HepG2 (cell line): Measurements from ENCODE around the gene ANKRD60. TPM values are rescaled to one million over a fixed set of nuclear protein-coding genes. Genes with fewer than 3 reads are reported as not detected.
A peak's percentile ranks its signal among the peaks of the same experiment; 100 is the strongest.

ENCODE experiments used
- AGO2 ChIP-seq: fragments of 200-400 bp; formaldehyde crosslinking; optimal IDR thresholded peaks from 2 replicates; pipeline ENCODE3; 2017; ENCODE audit warnings: mild to moderate bottlenecking, low read depth, low read length, moderate library complexity
- CBX2 ChIP-seq, 2 experiments: fragments of 200-600 bp in 1 of 2; sonication (generic); formaldehyde crosslinking in 1 of 2; IDR thresholded peaks; 2 replicates each; pipeline versions ENCODE4 v1.7.0 to v1.8.1; 2018 to 2022; ENCODE audit warnings: low read depth in 2 of 2, low read length in 1 of 2, mild to moderate bottlenecking in 1 of 2, missing genetic modification reagents in 1 of 2
- ETV5 ChIP-seq: IDR thresholded peaks from 2 replicates; pipeline ENCODE4 v1.6.1; 2018; ENCODE audit warnings: missing biosample characterization, missing genetic modification reagents, inconsistent platforms, borderline replicate concordance
- FLYWCH1 ChIP-seq: sonication (generic); formaldehyde crosslinking; IDR thresholded peaks from 2 replicates; pipeline ENCODE4 v1.8.1; 2023; ENCODE audit warnings: mild to moderate bottlenecking, missing genetic modification reagents
- GFI1 ChIP-seq: sonication (generic); formaldehyde crosslinking; IDR thresholded peaks from 2 replicates; pipeline ENCODE4 v1.5.0; 2020; ENCODE audit warnings: missing genetic modification reagents, mild to moderate bottlenecking, borderline replicate concordance
- GZF1 ChIP-seq: sonication (generic); formaldehyde crosslinking; IDR thresholded peaks from 2 replicates; pipeline ENCODE4 v1.5.1; 2020; ENCODE audit warnings: mild to moderate bottlenecking, missing genetic modification reagents
- KDM3A ChIP-seq: IDR thresholded peaks from 2 replicates; pipeline ENCODE4 v1.6.1; 2018; ENCODE audit warnings: low read depth, missing compliant biosample characterization
- NR1H2 ChIP-seq: sonication (generic); formaldehyde crosslinking; IDR thresholded peaks from 2 replicates; pipeline ENCODE4 v1.8.1; 2022; ENCODE audit warnings: low read depth, missing genetic modification reagents, borderline replicate concordance
- PTBP1 ChIP-seq: fragments of 200-400 bp; formaldehyde crosslinking; IDR thresholded peaks from 2 replicates; pipeline ENCODE4 v1.6.1; 2018; ENCODE audit warnings: low read length, low read depth; ENCODE audit not compliant: poor library complexity, severe bottlenecking
- RARG ChIP-seq: sonication (generic); formaldehyde crosslinking; IDR thresholded peaks from 2 replicates; pipeline ENCODE4 v1.4.0; 2020; ENCODE audit warnings: low read depth, mild to moderate bottlenecking, missing genetic modification reagents
- SCMH1 ChIP-seq: sonication (generic); formaldehyde crosslinking; IDR thresholded peaks from 2 replicates; pipeline ENCODE4 v1.9.0; 2021; ENCODE audit warnings: missing genetic modification reagents, mild to moderate bottlenecking, borderline replicate concordance
- SOX6 ChIP-seq, 2 experiments: fragments of 450-650 bp in 1 of 2; sonication (generic) in 1 of 2; formaldehyde crosslinking in 1 of 2; IDR thresholded peaks; 2 replicates each; pipeline versions ENCODE4 v1.4.0 to v1.6.1; 2017 to 2020; ENCODE audit warnings: antibody characterized with exemption in 1 of 2, mild to moderate bottlenecking in 1 of 2, missing genetic modification reagents in 1 of 2
- TEAD3 ChIP-seq: optimal IDR thresholded peaks from 2 replicates; pipeline ENCODE3; 2016; ENCODE audit warnings: borderline replicate concordance
- ZKSCAN8 ChIP-seq: IDR thresholded peaks from 2 replicates; pipeline ENCODE4 v1.6.1; 2016; ENCODE audit warnings: borderline replicate concordance, missing genetic modification reagents, missing compliant biosample characterization
- ZMYM4 ChIP-seq: sonication (generic); formaldehyde crosslinking; IDR thresholded peaks from 2 replicates; pipeline ENCODE4 v1.8.1; 2023; ENCODE audit warnings: mild to moderate bottlenecking, missing genetic modification reagents
- ZNF225 ChIP-seq: sonication (generic); formaldehyde crosslinking; IDR thresholded peaks from 2 replicates; pipeline ENCODE4 v1.4.0; 2020; ENCODE audit warnings: mild to moderate bottlenecking, missing genetic modification reagents
- ZNF235 ChIP-seq: sonication (generic); formaldehyde crosslinking; IDR thresholded peaks from 2 replicates; pipeline ENCODE4 v1.8.1; 2023; ENCODE audit warnings: mild to moderate bottlenecking, missing genetic modification reagents, borderline replicate concordance
- ZNF484 ChIP-seq: sonication (generic); formaldehyde crosslinking; IDR thresholded peaks from 2 replicates; pipeline ENCODE4 v1.5.1; 2020; ENCODE audit warnings: mild to moderate bottlenecking, low read depth, missing genetic modification reagents, borderline replicate concordance
- ZNF589 ChIP-seq: sonication (generic); formaldehyde crosslinking; conservative IDR thresholded peaks from 2 replicates; pipeline ENCODE4 v1.8.0; 2022; ENCODE audit warnings: mild to moderate bottlenecking, moderate library complexity, missing genetic modification reagents
- ZNF644 ChIP-seq: IDR thresholded peaks from 2 replicates; pipeline ENCODE4 v1.6.1; 2016; ENCODE audit warnings: low read depth
- ZNF839 ChIP-seq: sonication (generic); formaldehyde crosslinking; IDR thresholded peaks from 2 replicates; pipeline ENCODE4 v1.4.0; 2020; ENCODE audit warnings: missing genetic modification reagents, mild to moderate bottlenecking, borderline replicate concordance
- polyA plus RNA-seq, 8 experiments: library from polyadenylated mRNA; depleted of rRNA in 3 of 8; stranded (reverse) in 7 of 8; unstranded in 1 of 8; fragments of >200 nt; fragmentation: Illumina TruSeq in 4 of 8; extraction: Trizol in 4 of 8; gene quantifications; 2 replicates each; pipeline versions ENCODE4 v1.2.1 to v1.2.3, GENCODE V29; 2011 to 2016; ENCODE audit warnings: low read depth in 4 of 8, missing spikeins in 1 of 8, mixed read lengths in 1 of 8; ENCODE audit not compliant: insufficient read depth in 1 of 8
- total RNA-seq, 5 experiments: library from RNA; depleted of rRNA; stranded (reverse); fragments of >200 nt; fragmentation: Illumina TruSeq; extraction: Trizol; gene quantifications; 2 replicates each; pipeline ENCODE4 v1.2.3, GENCODE V29; 2016; ENCODE audit warnings: low read depth in 1 of 5
- TF ChIP-seq, protein P1 (sequence below), 2 experiments: IDR thresholded peaks; 2 replicates each; pipeline ENCODE4 v1.6.1; 2011 to 2012; ENCODE audit warnings: low read length in 2 of 2, borderline replicate concordance in 1 of 2, low read depth in 1 of 2, mild to moderate bottlenecking in 1 of 2, moderate library complexity in 1 of 2
- TF ChIP-seq, protein P2 (sequence below): sonication (generic); formaldehyde crosslinking; IDR thresholded peaks from 2 replicates; pipeline ENCODE4 v1.5.0; 2020; ENCODE audit warnings: missing genetic modification reagents

Gene ANKRD60
- total and polyA plus RNA-seq, 2 of the 13 experiments (the other 11 are each of a cell fraction or from before 2014, with no cell fraction given) = not detected

DNA sequence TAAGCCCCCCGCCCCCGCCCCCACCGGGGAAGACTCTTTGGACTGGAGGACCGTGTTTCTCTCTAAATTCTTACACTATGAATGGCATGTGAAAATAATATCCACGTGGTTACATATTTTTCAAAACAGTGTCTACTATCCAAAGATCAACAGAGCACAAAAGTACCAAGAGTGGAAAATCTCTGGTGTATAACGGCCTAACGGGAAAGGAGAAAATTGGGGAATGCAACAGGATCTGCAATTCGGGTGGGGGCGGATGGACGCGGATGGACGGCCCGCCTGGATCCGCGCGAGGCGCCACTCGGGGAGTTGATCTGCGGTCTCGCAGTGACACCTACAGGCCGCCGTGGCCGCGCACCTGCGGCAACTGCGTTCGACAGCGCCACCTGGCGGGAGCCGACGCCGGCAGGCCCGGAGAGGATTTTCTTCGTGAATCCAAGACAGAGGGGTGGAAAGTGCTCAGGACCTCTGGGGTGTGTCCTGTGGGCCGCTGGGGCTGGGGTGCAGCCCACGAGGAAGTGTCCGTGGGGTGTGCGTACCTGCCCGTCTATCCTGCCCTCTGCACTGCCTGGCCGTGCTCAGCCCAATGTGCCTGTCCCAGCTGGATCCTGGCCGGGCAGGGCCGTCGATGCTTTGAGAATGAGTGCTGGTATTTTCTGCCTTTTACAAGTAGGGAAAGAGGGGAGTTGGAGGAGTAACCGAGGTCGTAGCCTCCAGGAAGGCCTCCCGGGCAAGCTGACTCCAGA is 18.6 kb downstream of the ANKRD60 start (continued):
- TF ChIP-seq NR1H2 (CRISPR knock-in tag) (no peak), GFI1 (CRISPR knock-in tag) (no peak), SOX6 (IDR thresholded peaks at IDR 0.05) (no peak), SOX6 (CRISPR knock-in tag; IDR thresholded peaks at IDR 0.05) (peak; percentile 60), SCMH1 (CRISPR knock-in tag) (no peak), ZNF644 (CRISPR knock-in tag) (no peak), GZF1 (no peak), CBX2 (IDR thresholded peaks at IDR 0.05; ENCODE audit: low read depth, low read length) (no peak), CBX2 (CRISPR knock-in tag; IDR thresholded peaks at IDR 0.05; ENCODE audit: low read depth) (no peak), FLYWCH1 (no peak), ZNF225 (CRISPR knock-in tag) (peak; percentile 83), RARG (CRISPR knock-in tag) (no peak), ZKSCAN8 (no peak), ETV5 (CRISPR knock-in tag) (peak; percentile 43; the same call in 1 of the 2 replicates), ZNF235 (CRISPR knock-in tag) (no peak), ZNF589 (no peak), ZNF484 (no peak), ZMYM4 (peak; percentile 67; the same call in 1 of the 2 replicates), ZNF839 (CRISPR knock-in tag) (peak; percentile 23; the same call in 1 of the 2 replicates), AGO2 (no peak), TEAD3 (peak; percentile 55), PTBP1 (peak; percentile 97), KDM3A (CRISPR knock-in tag) (peak; percentile 99)
- TF ChIP-seq, protein P1, sequence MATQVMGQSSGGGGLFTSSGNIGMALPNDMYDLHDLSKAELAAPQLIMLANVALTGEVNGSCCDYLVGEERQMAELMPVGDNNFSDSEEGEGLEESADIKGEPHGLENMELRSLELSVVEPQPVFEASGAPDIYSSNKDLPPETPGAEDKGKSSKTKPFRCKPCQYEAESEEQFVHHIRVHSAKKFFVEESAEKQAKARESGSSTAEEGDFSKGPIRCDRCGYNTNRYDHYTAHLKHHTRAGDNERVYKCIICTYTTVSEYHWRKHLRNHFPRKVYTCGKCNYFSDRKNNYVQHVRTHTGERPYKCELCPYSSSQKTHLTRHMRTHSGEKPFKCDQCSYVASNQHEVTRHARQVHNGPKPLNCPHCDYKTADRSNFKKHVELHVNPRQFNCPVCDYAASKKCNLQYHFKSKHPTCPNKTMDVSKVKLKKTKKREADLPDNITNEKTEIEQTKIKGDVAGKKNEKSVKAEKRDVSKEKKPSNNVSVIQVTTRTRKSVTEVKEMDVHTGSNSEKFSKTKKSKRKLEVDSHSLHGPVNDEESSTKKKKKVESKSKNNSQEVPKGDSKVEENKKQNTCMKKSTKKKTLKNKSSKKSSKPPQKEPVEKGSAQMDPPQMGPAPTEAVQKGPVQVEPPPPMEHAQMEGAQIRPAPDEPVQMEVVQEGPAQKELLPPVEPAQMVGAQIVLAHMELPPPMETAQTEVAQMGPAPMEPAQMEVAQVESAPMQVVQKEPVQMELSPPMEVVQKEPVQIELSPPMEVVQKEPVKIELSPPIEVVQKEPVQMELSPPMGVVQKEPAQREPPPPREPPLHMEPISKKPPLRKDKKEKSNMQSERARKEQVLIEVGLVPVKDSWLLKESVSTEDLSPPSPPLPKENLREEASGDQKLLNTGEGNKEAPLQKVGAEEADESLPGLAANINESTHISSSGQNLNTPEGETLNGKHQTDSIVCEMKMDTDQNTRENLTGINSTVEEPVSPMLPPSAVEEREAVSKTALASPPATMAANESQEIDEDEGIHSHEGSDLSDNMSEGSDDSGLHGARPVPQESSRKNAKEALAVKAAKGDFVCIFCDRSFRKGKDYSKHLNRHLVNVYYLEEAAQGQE (IDR thresholded peaks at IDR 0.05; ENCODE audit: borderline replicate concordance in 1 of 2, low read depth in 1 of 2, low read length in 2 of 2) = no peak
- TF ChIP-seq, protein P2, sequence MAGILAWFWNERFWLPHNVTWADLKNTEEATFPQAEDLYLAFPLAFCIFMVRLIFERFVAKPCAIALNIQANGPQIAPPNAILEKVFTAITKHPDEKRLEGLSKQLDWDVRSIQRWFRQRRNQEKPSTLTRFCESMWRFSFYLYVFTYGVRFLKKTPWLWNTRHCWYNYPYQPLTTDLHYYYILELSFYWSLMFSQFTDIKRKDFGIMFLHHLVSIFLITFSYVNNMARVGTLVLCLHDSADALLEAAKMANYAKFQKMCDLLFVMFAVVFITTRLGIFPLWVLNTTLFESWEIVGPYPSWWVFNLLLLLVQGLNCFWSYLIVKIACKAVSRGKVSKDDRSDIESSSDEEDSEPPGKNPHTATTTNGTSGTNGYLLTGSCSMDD (CRISPR knock-in tag) = no peak
